Uterus (tissue), 2 donors: Measurements from ENCODE around the gene AMN.

Source experiments
- CTCF ChIP-seq, 4 experiments: fragments of 200-600 bp in 2 of 4; fragments of 450-650 bp in 2 of 4; sonication (generic) in 2 of 4; IDR thresholded peaks; one replicate each; pipeline ENCODE4 v1.5.1; 2016 to 2019; ENCODE audit warnings: antibody characterized with exemption in 4 of 4, mild to moderate bottlenecking in 2 of 4, moderate library complexity in 1 of 4
- POLR2A ChIP-seq, 2 donors: fragments of 450-650 bp; IDR thresholded peaks; one replicate each; pipeline ENCODE4 v1.6.1; 2016; ENCODE audit warnings: antibody characterized with exemption in 2 of 2, mild to moderate bottlenecking in 1 of 2, moderate library complexity in 1 of 2

DNA sequence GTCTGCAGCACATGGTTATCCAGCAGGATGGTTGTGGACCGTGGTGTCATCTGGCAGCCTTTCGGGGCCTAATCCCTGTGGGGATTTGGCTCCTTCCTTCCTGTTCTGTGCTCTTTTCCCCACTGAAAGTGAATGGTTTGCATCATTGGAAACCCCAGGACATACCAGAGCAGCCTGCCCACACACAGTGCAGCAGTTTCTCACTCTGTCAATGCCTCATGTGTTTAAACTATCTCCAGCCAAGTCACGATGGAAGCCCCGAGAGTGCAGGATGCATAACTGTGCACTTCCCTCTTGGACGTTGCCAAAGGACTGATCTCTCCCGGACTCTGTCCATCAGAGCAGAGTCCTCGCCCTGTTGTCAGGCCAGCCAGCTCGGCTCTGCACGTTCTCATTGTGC is 29.0 kb upstream of the AMN start:
- TF ChIP-seq CTCF (IDR thresholded peaks at IDR 0.05) (no peak), POLR2A (IDR thresholded peaks at IDR 0.05) (no peak)
